SK-N-SH (cell line): Measurements from ENCODE around the gene CERS6.

Source experiments
- POLR2AphosphoS5 ChIP-seq: IDR thresholded peaks from 2 replicates; pipeline ENCODE4 v1.6.1; 2012; ENCODE audit warnings: low read depth, low read length
- TF ChIP-seq, protein P1 (sequence below): fragments of 200-600 bp; sonication (generic); IDR thresholded peaks from 2 replicates; pipeline ENCODE4 v1.6.1; 2017; ENCODE audit warnings: antibody characterized with exemption, mild to moderate bottlenecking, moderate library complexity

DNA sequence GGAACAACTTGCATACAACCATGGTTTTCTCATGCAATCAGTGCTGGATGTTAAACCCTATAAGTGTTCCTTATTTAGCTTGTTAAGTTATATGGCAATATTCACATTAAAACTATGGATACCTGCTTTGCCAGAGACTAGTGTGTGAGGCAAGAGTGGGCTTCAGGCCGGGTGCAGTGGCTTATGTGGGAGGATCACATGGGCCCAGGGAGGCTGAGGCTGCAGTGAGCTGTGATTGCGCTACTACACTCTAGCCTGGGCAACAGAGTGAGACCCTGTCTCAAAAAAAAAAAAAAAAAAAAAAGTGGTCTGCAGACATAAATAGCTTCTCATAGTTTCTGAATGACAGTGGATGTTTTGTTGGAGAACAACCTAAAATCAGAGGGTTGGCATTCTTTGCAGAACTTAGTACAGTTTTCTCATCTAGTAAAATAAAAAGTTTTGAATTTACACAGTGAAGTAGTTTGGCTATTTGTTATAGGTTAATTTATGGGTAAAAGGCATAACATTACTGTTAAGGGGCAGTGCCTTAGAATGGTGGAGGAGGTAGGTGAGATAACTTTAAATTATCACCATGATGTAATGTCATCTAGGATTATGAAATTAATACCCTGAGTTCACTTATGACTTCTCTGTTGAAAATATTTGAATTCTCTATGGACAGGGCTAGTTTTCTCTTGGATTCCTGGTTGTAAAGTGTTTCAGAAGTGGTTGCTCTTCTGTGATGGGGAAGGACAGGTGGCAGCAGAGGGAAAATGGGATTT, 5.3 kb downstream of the CERS6 start:
- TF ChIP-seq, protein P1, sequence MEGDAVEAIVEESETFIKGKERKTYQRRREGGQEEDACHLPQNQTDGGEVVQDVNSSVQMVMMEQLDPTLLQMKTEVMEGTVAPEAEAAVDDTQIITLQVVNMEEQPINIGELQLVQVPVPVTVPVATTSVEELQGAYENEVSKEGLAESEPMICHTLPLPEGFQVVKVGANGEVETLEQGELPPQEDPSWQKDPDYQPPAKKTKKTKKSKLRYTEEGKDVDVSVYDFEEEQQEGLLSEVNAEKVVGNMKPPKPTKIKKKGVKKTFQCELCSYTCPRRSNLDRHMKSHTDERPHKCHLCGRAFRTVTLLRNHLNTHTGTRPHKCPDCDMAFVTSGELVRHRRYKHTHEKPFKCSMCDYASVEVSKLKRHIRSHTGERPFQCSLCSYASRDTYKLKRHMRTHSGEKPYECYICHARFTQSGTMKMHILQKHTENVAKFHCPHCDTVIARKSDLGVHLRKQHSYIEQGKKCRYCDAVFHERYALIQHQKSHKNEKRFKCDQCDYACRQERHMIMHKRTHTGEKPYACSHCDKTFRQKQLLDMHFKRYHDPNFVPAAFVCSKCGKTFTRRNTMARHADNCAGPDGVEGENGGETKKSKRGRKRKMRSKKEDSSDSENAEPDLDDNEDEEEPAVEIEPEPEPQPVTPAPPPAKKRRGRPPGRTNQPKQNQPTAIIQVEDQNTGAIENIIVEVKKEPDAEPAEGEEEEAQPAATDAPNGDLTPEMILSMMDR, result no peak
- TF ChIP-seq POLR2AphosphoS5, result no peak
